ENCODE results near the gene FILIP1L. TPM values are rescaled to one million over a fixed set of nuclear protein-coding genes. Genes with fewer than 3 reads are reported as not detected.

Gene FILIP1L
- polyA plus RNA-seq, 1 of the 3 experiments (the other 2 are of a cell fraction): 26.8 TPM

- peaks cover 43% of the 10 kb centered on the region for H3F3A ChIP-seq (replicated peaks; ENCODE audit: insufficient read depth)
- H3K27me3 ChIP-seq (ENCODE audit: insufficient read depth): no peaks in the 10 kb centered on the region
- no peak overlapping the region for H2AFZ ChIP-seq (ENCODE audit: low read depth)
- CTCF ChIA-PET: interaction anchor here (2.7 kb wide), 1 partner anchor 211 kb away, joined by 11 read pairs; no protein-coding TSS in a partner anchor
- no peak for DNase-seq
- no peaks in the 10 kb centered on the region for H4K20me1 ChIP-seq (ENCODE audit: insufficient read depth)
- peak overlapping the region; percentile 92 to 99 for H3K27ac ChIP-seq (ENCODE audit: low read depth in 2 of 2, low read length in 1 of 2)
- no peaks in the 10 kb centered on the region for H3K9me3 ChIP-seq
- H3K9me2 ChIP-seq: no peaks in the 10 kb centered on the region
- H3K4me3 ChIP-seq (ENCODE audit: low read depth in 2 of 2, low read length in 1 of 2): no peak overlapping the region
- H3K4me2 ChIP-seq: peak overlapping the region; percentile 67
- no peaks in the 10 kb centered on the region for H3K36me3 ChIP-seq (replicated peaks in 1 of 2; ENCODE audit: control insufficient read depth in 1 of 2, insufficient read depth in 2 of 2, low read length in 1 of 2)
- no peaks in the 10 kb centered on the region for H3K79me2 ChIP-seq (ENCODE audit: insufficient read depth)
- WGBS (ENCODE audit: low lambda C conversion rate): 100% methylated on average over 1 of the region's 1 CpG
- POLR2A ChIA-PET: no interaction called here
- H3K4me1 ChIP-seq (ENCODE audit: control insufficient read depth in 1 of 2, insufficient read depth in 2 of 2, low read depth in 1 of 2, low read length in 1 of 2): peaks cover 21 to 42% of the 10 kb centered on the region in 2 experiments
- TF ChIP-seq, protein P1, sequence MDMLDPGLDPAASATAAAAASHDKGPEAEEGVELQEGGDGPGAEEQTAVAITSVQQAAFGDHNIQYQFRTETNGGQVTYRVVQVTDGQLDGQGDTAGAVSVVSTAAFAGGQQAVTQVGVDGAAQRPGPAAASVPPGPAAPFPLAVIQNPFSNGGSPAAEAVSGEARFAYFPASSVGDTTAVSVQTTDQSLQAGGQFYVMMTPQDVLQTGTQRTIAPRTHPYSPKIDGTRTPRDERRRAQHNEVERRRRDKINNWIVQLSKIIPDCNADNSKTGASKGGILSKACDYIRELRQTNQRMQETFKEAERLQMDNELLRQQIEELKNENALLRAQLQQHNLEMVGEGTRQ (IDR thresholded peaks at IDR 0.05; ENCODE audit: borderline replicate concordance, low read depth, low read length): no peak
- TF ChIP-seq POLR2AphosphoS5 (IDR thresholded peaks at IDR 0.05; ENCODE audit: low read depth, low read length): no peak
- peak overlapping the region; percentile 70 for H3K9ac ChIP-seq
Measured at GRCh38 chr3:100043271-100043670, 71.0 kb downstream of the FILIP1L start.

GRCh38 chr3:100042166-100042981 is 71.9 kb downstream of the FILIP1L start:
- no peaks in the 10 kb centered on the region for H3K36me3 ChIP-seq (replicated peaks in 1 of 2; ENCODE audit: control insufficient read depth in 1 of 2, insufficient read depth in 2 of 2, low read length in 1 of 2)
- no peaks in the 10 kb centered on the region for H3K9me2 ChIP-seq
- 29% methylated on average over 6 of the region's 6 CpGs for WGBS (ENCODE audit: low lambda C conversion rate)
- ChIA-PET POLR2A (no interaction called here), CTCF (interaction anchor here (1.0 to 1.3 kb wide), 3 partner anchors 199 to 218 kb away, joined by 3 to 5 read pairs (median 5); partner anchors contain the start of gene TBC1D23)
- peaks cover 39% of the 10 kb centered on the region for H3F3A ChIP-seq (replicated peaks; ENCODE audit: insufficient read depth)
- peak overlapping the region; percentile 70 for H3K9ac ChIP-seq
- H3K27ac ChIP-seq (ENCODE audit: low read depth in 2 of 2, low read length in 1 of 2): peak overlapping the region; percentile 92 to 99
- H3K79me2 ChIP-seq (ENCODE audit: insufficient read depth): no peaks in the 10 kb centered on the region
- no peaks in the 10 kb centered on the region for H3K9me3 ChIP-seq
- peak; percentile 27 for DNase-seq
- peak overlapping the region in 1 of 2 experiments; percentile 38; a peak in 2 of 4 replicates for H3K4me3 ChIP-seq (ENCODE audit: low read depth in 2 of 2, low read length in 1 of 2)
- H3K4me1 ChIP-seq (ENCODE audit: control insufficient read depth in 1 of 2, insufficient read depth in 2 of 2, low read depth in 1 of 2, low read length in 1 of 2): peaks cover 15 to 33% of the 10 kb centered on the region in 2 experiments
- no peaks in the 10 kb centered on the region for H3K27me3 ChIP-seq (ENCODE audit: insufficient read depth)
- H3K4me2 ChIP-seq: peak overlapping the region; percentile 67
- H2AFZ ChIP-seq (ENCODE audit: low read depth): no peak overlapping the region
- H4K20me1 ChIP-seq (ENCODE audit: insufficient read depth): no peaks in the 10 kb centered on the region
- TF ChIP-seq RFX5 (IDR thresholded peaks at IDR 0.05; ENCODE audit: low read length) (no peak), YY1 (IDR thresholded peaks at IDR 0.05; ENCODE audit: low read depth) (0 out of 2 replicates have a peak, but pooled peaks have one; percentile 2), POLR2AphosphoS5 (IDR thresholded peaks at IDR 0.05; ENCODE audit: low read depth, low read length) (0 out of 2 replicates have a peak, but pooled peaks have one; percentile 21), RXRA (IDR thresholded peaks at IDR 0.05; ENCODE audit: borderline replicate concordance, low read depth) (peak; percentile 14; the same call in 1 of the 2 replicates), NRF1 (IDR thresholded peaks at IDR 0.05; ENCODE audit: low read depth, low read length) (no peak), ELF1 (IDR thresholded peaks at IDR 0.05) (no peak), GATA2 (CRISPR knock-in tag; IDR thresholded peaks at IDR 0.05) (peak; percentile 57), TEAD4 (IDR thresholded peaks at IDR 0.05; ENCODE audit: borderline replicate concordance, insufficient read depth) (peak; percentile 15; the same call in 1 of the 2 replicates), FOXM1 (IDR thresholded peaks at IDR 0.05; ENCODE audit: low read depth) (0 out of 2 replicates have a peak, but pooled peaks have one; percentile 10), JUND (IDR thresholded peaks at IDR 0.05) (peak; percentile 50), TCF12 (IDR thresholded peaks at IDR 0.05) (peak; percentile 79), EP300 (IDR thresholded peaks at IDR 0.05; ENCODE audit: borderline replicate concordance in 1 of 2, low read depth in 1 of 2, low read length in 1 of 2) (peak; percentile 52 to 65; a peak in 2 of 4 replicates), MXI1 (IDR thresholded peaks at IDR 0.05; ENCODE audit: low read depth, low read length) (no peak), PBX3 (IDR thresholded peaks at IDR 0.05) (peak; percentile 35; the same call in 1 of the 2 replicates), FOSL2 (IDR thresholded peaks at IDR 0.05; ENCODE audit: borderline replicate concordance, low read depth) (peak; percentile 65), FOXJ3 (CRISPR knock-in tag; IDR thresholded peaks at IDR 0.05) (no peak)
- TF ChIP-seq, protein P2, sequence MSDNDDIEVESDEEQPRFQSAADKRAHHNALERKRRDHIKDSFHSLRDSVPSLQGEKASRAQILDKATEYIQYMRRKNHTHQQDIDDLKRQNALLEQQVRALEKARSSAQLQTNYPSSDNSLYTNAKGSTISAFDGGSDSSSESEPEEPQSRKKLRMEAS (IDR thresholded peaks at IDR 0.05; ENCODE audit: low read depth): peak; percentile 50; the same call in 1 of the 2 replicates
- TF ChIP-seq, protein P3, sequence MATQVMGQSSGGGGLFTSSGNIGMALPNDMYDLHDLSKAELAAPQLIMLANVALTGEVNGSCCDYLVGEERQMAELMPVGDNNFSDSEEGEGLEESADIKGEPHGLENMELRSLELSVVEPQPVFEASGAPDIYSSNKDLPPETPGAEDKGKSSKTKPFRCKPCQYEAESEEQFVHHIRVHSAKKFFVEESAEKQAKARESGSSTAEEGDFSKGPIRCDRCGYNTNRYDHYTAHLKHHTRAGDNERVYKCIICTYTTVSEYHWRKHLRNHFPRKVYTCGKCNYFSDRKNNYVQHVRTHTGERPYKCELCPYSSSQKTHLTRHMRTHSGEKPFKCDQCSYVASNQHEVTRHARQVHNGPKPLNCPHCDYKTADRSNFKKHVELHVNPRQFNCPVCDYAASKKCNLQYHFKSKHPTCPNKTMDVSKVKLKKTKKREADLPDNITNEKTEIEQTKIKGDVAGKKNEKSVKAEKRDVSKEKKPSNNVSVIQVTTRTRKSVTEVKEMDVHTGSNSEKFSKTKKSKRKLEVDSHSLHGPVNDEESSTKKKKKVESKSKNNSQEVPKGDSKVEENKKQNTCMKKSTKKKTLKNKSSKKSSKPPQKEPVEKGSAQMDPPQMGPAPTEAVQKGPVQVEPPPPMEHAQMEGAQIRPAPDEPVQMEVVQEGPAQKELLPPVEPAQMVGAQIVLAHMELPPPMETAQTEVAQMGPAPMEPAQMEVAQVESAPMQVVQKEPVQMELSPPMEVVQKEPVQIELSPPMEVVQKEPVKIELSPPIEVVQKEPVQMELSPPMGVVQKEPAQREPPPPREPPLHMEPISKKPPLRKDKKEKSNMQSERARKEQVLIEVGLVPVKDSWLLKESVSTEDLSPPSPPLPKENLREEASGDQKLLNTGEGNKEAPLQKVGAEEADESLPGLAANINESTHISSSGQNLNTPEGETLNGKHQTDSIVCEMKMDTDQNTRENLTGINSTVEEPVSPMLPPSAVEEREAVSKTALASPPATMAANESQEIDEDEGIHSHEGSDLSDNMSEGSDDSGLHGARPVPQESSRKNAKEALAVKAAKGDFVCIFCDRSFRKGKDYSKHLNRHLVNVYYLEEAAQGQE (IDR thresholded peaks at IDR 0.05; ENCODE audit: low read depth, low read length): no peak
- TF ChIP-seq, protein P1 (IDR thresholded peaks at IDR 0.05; ENCODE audit: borderline replicate concordance, low read depth, low read length): no peak

Measured in SK-N-SH (cell line).